ENCODE results near the gene RYR3.

The RYR3 gene

GRCh38 chr15:33322091-33322490, 11.3 kb downstream of the RYR3 start:
- TF ChIP-seq CTCF (conservative IDR thresholded peaks at IDR 0.05; ENCODE audit: low read depth, low read length), result no peak
- Histone ChIP-seq H3K79me2 (ENCODE audit: insufficient read depth, low read depth) (no peaks in the 10 kb centered on the region), H3K9ac (no peak overlapping the region), H4K20me1 (ENCODE audit: insufficient read depth) (no peaks in the 10 kb centered on the region), H3K27ac (no peak overlapping the region), H3K4me1 (ENCODE audit: low read depth, poor library complexity, severe bottlenecking) (peaks cover 19% of the 10 kb centered on the region), H3K4me2 (no peak overlapping the region), H2AFZ (ENCODE audit: low read depth) (no peak overlapping the region), H3K27me3 (ENCODE audit: insufficient read depth, low read depth) (no peaks in the 10 kb centered on the region), H3K36me3 (ENCODE audit: insufficient read depth) (no peaks in the 10 kb centered on the region), H3K4me3 (IDR thresholded peaks at IDR 0.05; ENCODE audit: insufficient read depth, low read depth, low read length) (no peak overlapping the region)

- Histone ChIP-seq H3K27me3 (ENCODE audit: insufficient read depth, low read depth) (no peaks in the 10 kb centered on the region), H2AFZ (ENCODE audit: low read depth) (no peak overlapping the region), H4K20me1 (ENCODE audit: insufficient read depth) (no peaks in the 10 kb centered on the region), H3K9ac (no peak overlapping the region), H3K4me1 (ENCODE audit: low read depth, poor library complexity, severe bottlenecking) (peaks cover 19% of the 10 kb centered on the region), H3K36me3 (ENCODE audit: insufficient read depth) (no peaks in the 10 kb centered on the region), H3K4me3 (IDR thresholded peaks at IDR 0.05; ENCODE audit: insufficient read depth, low read depth, low read length) (no peak overlapping the region), H3K27ac (no peak overlapping the region), H3K79me2 (ENCODE audit: insufficient read depth, low read depth) (no peaks in the 10 kb centered on the region), H3K4me2 (no peak overlapping the region)
- TF ChIP-seq CTCF (conservative IDR thresholded peaks at IDR 0.05; ENCODE audit: low read depth, low read length), result no peak
These were observed 13.8 kb downstream of the RYR3 start for GRCh38 chr15:33324609-33325008.

GRCh38 chr15:33326908-33327307, 16.1 kb downstream of the RYR3 start:
- TF ChIP-seq CTCF (conservative IDR thresholded peaks at IDR 0.05; ENCODE audit: low read depth, low read length), result no peak
- no peak overlapping the region for H3K4me3 ChIP-seq (IDR thresholded peaks at IDR 0.05; ENCODE audit: insufficient read depth, low read depth, low read length)
- H4K20me1 ChIP-seq (ENCODE audit: insufficient read depth), result no peaks in the 10 kb centered on the region
- no peaks in the 10 kb centered on the region for H3K79me2 ChIP-seq (ENCODE audit: insufficient read depth, low read depth)
- H3K36me3 ChIP-seq (ENCODE audit: insufficient read depth), result no peaks in the 10 kb centered on the region
- H3K9ac ChIP-seq, result no peak overlapping the region
- peaks cover 19% of the 10 kb centered on the region for H3K4me1 ChIP-seq (ENCODE audit: low read depth, poor library complexity, severe bottlenecking)
- H2AFZ ChIP-seq (ENCODE audit: low read depth), result no peak overlapping the region
- H3K27me3 ChIP-seq (ENCODE audit: insufficient read depth, low read depth), result no peaks in the 10 kb centered on the region
- no peak overlapping the region for H3K4me2 ChIP-seq
- H3K27ac ChIP-seq, result no peak overlapping the region

- Histone ChIP-seq H3K27me3 (ENCODE audit: insufficient read depth, low read depth) (no peaks in the 10 kb centered on the region), H4K20me1 (ENCODE audit: insufficient read depth) (no peaks in the 10 kb centered on the region), H2AFZ (ENCODE audit: low read depth) (no peak overlapping the region), H3K27ac (no peak overlapping the region), H3K79me2 (ENCODE audit: insufficient read depth, low read depth) (no peaks in the 10 kb centered on the region), H3K4me1 (ENCODE audit: low read depth, poor library complexity, severe bottlenecking) (peaks cover 15% of the 10 kb centered on the region), H3K36me3 (ENCODE audit: insufficient read depth) (no peaks in the 10 kb centered on the region), H3K4me3 (IDR thresholded peaks at IDR 0.05; ENCODE audit: insufficient read depth, low read depth, low read length) (no peak overlapping the region), H3K4me2 (no peak overlapping the region), H3K9ac (no peak overlapping the region)
- TF ChIP-seq CTCF (conservative IDR thresholded peaks at IDR 0.05; ENCODE audit: low read depth, low read length), result no peak
These were observed 17.3 kb downstream of the RYR3 start for GRCh38 chr15:33328106-33328505.
